Dendritic cell treated with granulocyte-macrophage colony-stimulating factor and Interleukin-4, amounts not matched to agents 40 ng/mL and 50 ng/mL, for 4 days (primary cell): Measurements from ENCODE around the gene PRICKLE1.
"Not testable (repeated sequence)": the region's sequence is repeated elsewhere in the genome, so short reads cannot be mapped to it uniquely, and the experiment has no call there.

Experiments
- H3K27ac Mint-ChIP-seq: one replicate; pipeline ENCODE4 v1.8.0; 2022; ENCODE audit warnings: mild to moderate bottlenecking, mixed read lengths
- H3K27me3 Mint-ChIP-seq: one replicate; pipeline ENCODE4 v1.8.0; 2022; ENCODE audit warnings: mild to moderate bottlenecking, mixed read lengths
- H3K36me3 Mint-ChIP-seq: one replicate; pipeline ENCODE4 v1.8.0; 2022; ENCODE audit warnings: low read depth, mixed read lengths
- H3K4me1 Mint-ChIP-seq: one replicate; pipeline ENCODE4 v1.8.0; 2022; ENCODE audit warnings: low read depth, mixed read lengths
- H3K4me3 Mint-ChIP-seq: one replicate; pipeline ENCODE4 v1.8.0; 2022; ENCODE audit warnings: mild to moderate bottlenecking, moderate library complexity, mixed read lengths
- H3K9me3 Mint-ChIP-seq: one replicate; pipeline ENCODE4 v1.8.0; 2022; ENCODE audit warnings: mixed read lengths
- intact Hi-C: fragments of 100-400 bp; cut with micrococcal nuclease; formaldehyde crosslinking; loops from one replicate; pipeline ENCODE4 v1.15.0; 2022

The PRICKLE1 gene

DNA sequence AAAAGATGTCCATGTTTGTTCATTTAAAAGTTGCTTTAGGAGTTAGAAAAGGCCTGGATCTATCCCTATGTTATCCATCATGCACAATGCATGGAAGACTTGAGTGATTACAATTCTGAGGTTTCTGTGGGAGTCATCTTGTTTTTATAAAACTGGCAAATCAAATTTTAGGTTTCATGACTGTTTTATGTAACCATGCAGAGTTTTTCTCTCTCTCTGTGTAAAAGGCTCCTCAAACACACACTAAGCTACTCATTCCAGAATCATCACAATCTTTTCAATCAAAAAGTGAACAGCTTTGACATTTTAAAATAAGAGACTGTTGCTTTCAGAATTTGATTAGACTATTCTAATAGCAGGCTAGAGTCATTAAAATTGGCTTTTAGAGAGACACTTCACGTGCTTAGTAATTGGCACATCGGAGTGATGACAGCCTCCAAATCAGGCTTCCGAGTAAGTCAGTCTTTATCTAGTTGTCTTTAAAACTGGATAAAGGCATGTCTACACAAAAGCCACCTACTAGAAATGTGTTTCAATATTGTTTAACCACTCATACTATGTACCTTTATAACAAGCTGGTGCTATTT is 31.9 kb downstream of the PRICKLE1 start:
- H3K36me3 Mint-ChIP-seq = no peaks in the 10 kb centered on the region
- H3K9me3 Mint-ChIP-seq = no peaks in the 10 kb centered on the region
- intact Hi-C loops = no loop called here
- H3K27me3 Mint-ChIP-seq = peaks cover 2% of the 10 kb centered on the region
- H3K4me3 Mint-ChIP-seq = no peak overlapping the region
- H3K4me1 Mint-ChIP-seq = no peaks in the 10 kb centered on the region
- H3K27ac Mint-ChIP-seq = no peak overlapping the region

DNA sequence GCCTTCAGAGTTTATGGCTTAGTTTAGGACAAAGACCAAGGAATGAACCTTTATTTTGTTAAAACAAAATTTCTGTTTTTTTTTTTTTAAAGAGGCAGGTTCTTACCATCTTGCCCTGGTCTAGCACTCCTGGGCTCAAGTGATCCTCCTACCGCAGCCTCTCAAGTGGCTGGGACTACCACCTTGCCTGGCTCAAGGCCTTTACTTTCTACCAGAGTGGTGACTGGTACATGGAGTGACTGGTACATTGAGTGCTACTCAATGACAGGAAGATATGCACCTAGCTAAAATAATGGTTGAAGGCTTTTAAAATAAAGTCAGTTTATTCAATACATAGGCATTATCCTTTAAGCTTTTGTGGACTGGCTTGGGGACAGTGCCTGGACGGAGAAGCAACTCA is 32.6 kb downstream of the PRICKLE1 start:
- Mint-ChIP-seq H3K9me3 (no peaks in the 10 kb centered on the region), H3K36me3 (no peaks in the 10 kb centered on the region), H3K4me1 (no peaks in the 10 kb centered on the region), H3K27me3 (peaks cover 2% of the 10 kb centered on the region), H3K27ac (no peak overlapping the region), H3K4me3 (no peak overlapping the region)
- intact Hi-C loops = no loop called here

DNA sequence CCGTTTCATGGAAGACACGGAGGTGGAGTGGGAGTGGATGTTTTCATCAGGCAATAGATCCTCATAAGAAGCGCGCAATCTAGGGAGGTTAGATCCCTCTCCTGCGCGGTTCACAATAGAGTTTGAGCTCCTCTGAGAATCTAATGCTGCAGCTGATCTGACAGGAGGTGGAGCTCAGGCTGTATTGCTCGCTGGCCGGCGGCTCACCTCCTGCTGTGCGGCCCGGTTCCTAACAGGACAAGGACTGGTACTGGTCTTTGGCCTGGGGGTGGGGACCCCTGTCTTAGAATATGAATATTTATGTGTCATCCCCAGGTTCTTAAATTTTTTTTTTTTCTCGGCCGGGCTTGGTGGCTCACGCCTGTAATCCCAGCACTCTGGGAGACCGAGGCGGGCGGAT is 36.7 kb downstream of the PRICKLE1 start:
- Mint-ChIP-seq H3K4me3 (no peak overlapping the region), H3K27ac (no peak overlapping the region), H3K27me3 (peaks cover 3% of the 10 kb centered on the region), H3K9me3 (no peaks in the 10 kb centered on the region), H3K36me3 (no peaks in the 10 kb centered on the region), H3K4me1 (no peaks in the 10 kb centered on the region)
- intact Hi-C loops = no loop called here

DNA sequence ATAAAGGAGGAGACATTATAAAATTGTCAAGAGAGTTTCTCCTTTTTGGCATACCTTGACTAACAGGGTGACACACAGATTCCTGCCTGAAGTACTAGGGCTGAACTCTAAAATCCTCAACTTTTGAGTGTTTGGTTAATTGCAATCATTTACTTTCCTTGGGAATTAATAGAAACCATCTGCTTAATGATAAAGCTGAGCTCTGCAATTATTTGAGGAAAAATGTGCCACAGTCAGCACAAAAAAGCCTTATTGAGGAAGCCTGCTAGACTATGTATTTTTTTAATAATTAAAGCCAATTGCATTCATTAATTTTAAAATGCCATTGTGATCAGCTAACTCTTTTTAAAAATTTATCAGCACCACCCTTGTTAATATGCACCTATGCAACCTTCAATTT is 38.7 kb downstream of the PRICKLE1 start:
- H3K27ac Mint-ChIP-seq = no peak overlapping the region
- no peak overlapping the region for H3K4me3 Mint-ChIP-seq
- intact Hi-C loops = no loop called here
- no peaks in the 10 kb centered on the region for H3K4me1 Mint-ChIP-seq
- H3K27me3 Mint-ChIP-seq = peaks cover 3% of the 10 kb centered on the region
- no peaks in the 10 kb centered on the region for H3K9me3 Mint-ChIP-seq
- H3K36me3 Mint-ChIP-seq = no peaks in the 10 kb centered on the region

DNA sequence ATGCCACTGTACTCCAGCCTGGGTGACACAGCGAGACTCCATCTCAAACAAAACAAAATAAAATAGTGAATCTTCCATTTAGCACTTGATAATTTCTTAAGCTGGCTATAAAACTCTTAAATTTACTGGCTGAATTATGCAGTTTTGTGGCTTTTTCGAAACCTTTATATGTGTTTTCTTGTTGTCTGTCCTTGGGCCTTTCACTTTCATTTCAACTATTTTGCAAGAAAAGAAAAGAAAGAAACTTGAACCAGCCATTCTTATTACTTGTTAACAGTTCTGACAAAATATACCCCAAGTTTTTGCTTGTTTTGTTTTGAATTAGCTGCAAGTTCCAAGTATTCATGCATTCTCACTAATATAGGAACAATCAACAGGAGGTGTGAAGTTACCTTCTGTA is 42.8 kb downstream of the PRICKLE1 start:
- Mint-ChIP-seq H3K4me3 (no peak overlapping the region), H3K9me3 (no peaks in the 10 kb centered on the region), H3K27ac (no peak overlapping the region), H3K36me3 (no peaks in the 10 kb centered on the region), H3K4me1 (no peaks in the 10 kb centered on the region), H3K27me3 (peaks cover 1% of the 10 kb centered on the region)
- intact Hi-C loops = no loop called here

DNA sequence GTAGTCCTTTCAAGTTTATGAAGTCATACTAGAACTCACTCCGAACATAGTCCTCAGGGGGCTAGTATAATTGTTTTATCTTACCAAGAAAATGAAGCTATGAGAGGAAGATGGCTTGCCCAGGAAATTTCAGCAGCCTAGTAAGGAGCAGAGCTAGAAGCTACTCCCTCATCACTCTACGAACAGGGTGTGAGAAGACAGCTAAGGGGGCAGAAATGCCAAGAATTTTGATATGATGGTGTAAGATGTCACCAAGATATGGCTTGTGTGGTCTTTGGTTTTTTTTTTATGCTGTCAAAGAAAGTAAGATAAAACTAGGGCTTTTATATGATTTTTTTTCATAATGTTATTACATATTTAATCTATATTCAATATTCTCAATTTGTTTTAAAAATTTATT is 47.6 kb downstream of the PRICKLE1 start:
- Mint-ChIP-seq H3K27me3 (no peaks in the 10 kb centered on the region), H3K4me1 (no peaks in the 10 kb centered on the region), H3K9me3 (no peaks in the 10 kb centered on the region), H3K36me3 (no peaks in the 10 kb centered on the region), H3K27ac (no peak overlapping the region), H3K4me3 (no peak overlapping the region)
- intact Hi-C loops = no loop called here

DNA sequence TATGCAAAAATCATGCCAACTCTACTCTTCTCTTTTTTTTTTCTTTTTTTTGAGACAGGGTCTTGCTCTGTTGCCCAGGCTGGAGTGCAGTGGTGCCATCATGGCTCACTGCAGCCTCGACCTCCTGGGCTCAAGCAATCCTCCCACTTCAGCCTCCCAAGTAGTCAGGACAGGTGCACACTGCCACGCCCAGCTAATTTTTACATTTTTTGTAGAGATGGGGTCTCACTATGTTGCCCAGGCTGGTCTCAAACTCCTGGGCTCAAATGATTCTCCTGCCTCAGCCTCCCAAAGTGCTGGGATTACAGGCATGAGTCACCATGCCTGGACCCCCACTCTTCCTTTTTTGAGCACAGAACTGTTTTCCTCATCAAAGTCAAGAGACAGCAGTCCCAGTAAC is 48.2 kb downstream of the PRICKLE1 start:
- intact Hi-C loops, H3K36me3 Mint-ChIP-seq, H3K9me3 Mint-ChIP-seq, H3K27me3 Mint-ChIP-seq, H3K4me1 Mint-ChIP-seq, H3K4me3 Mint-ChIP-seq, H3K27ac Mint-ChIP-seq: not testable (repeated sequence)

DNA sequence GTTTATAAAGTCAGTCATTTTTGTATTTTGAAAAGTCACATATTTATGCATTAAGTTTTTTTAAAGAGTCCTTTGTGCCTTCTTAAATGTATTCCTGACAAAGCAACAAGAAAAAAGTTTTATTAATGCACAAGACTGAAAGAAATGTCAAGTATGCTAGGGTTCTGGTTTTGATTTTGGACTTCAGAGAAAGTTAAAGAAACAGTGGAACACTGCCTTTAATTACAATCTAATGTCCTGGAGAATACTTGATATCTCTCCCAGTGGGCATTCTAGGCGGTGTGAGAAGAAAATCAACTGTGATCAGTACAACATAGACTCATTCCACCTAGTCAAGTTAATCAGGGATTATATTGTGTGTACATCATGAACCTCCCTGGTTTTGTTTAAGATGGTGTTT is 49.9 kb downstream of the PRICKLE1 start:
- Mint-ChIP-seq H3K4me3 (no peak overlapping the region), H3K36me3 (no peaks in the 10 kb centered on the region), H3K27ac (no peak overlapping the region), H3K27me3 (peaks cover 2% of the 10 kb centered on the region), H3K4me1 (no peaks in the 10 kb centered on the region), H3K9me3 (no peaks in the 10 kb centered on the region)
- intact Hi-C loops = no loop called here

DNA sequence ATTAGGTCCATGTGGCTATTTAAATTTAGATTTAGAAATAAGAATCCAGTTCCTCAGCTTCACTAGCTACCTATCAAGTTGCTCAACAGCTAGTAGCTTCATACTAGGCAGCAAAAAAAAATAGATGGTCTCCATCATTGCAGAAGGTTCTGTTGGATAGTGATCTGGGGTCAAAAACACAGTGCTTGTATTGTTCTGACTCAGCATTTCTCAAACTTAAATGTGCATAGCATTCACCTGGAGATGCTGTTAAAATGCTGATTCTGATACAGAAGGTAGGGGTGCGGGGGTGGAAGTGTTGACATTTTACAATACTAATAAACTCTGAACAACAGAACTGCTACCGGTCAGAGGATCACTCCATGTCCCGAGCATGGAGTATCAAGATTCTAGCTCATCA is 51.3 kb downstream of the PRICKLE1 start:
- Mint-ChIP-seq H3K4me1 (no peaks in the 10 kb centered on the region), H3K36me3 (no peaks in the 10 kb centered on the region), H3K4me3 (no peak overlapping the region), H3K9me3 (no peaks in the 10 kb centered on the region), H3K27me3 (peaks cover 2% of the 10 kb centered on the region), H3K27ac (no peak overlapping the region)
- intact Hi-C loops = no loop called here

DNA sequence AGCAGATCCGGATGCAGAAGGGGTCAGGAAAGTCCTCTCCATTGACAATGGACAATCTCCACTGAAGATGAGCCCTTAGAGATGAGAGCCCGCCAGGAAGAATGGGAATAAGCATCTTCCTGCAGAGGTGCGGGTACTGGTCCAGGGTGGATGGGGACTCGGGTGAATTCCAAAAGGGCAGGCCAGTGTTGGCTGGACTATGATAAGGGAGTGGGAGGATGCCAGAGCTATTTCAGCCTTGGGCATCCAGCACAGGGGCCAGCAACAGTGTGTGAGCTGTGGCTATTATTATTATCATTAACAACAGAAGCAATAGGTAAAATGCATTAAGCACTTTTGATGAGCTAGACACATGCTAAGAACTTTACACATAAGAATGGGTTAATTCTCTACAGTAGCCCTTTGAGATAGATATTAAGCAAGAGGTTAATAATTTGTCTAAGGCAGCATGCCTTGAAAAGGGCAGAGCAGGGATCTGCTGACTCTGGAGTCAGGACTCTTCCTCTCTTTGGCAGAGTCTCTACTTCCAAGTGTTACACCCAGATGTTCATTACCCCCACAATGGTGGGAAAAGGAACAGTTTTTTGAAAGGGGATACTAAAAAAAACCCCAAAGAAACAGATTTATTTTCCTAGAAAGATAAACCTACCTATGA is 55.2 kb downstream of the PRICKLE1 start:
- no peaks in the 10 kb centered on the region for H3K36me3 Mint-ChIP-seq
- H3K27me3 Mint-ChIP-seq = peaks cover 2% of the 10 kb centered on the region
- intact Hi-C loops = no loop called here
- H3K4me1 Mint-ChIP-seq = no peaks in the 10 kb centered on the region
- H3K27ac Mint-ChIP-seq = no peak overlapping the region
- H3K4me3 Mint-ChIP-seq = no peak overlapping the region
- no peaks in the 10 kb centered on the region for H3K9me3 Mint-ChIP-seq

DNA sequence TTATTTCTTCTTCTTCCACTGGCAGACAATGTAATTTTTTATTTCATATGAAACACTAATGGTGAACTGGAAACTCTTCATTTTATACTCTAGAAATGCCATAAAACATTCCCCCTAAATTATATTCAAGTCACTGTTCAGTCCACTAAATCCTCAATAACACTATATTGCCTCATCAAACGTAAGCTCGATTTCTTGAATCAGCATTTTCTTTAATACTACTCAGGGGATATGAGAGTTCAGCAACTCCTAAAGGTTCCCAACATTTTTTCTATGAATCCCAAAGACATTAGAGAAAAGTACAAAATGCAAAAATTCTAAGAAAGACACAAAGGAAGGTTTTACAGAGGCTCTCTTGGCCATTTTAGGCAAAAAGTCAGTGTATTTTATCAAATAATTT is 59.3 kb downstream of the PRICKLE1 start:
- Mint-ChIP-seq H3K27me3 (no peaks in the 10 kb centered on the region), H3K4me3 (no peak overlapping the region), H3K27ac (no peak overlapping the region), H3K36me3 (no peaks in the 10 kb centered on the region), H3K4me1 (no peaks in the 10 kb centered on the region), H3K9me3 (no peaks in the 10 kb centered on the region)
- intact Hi-C loops = no loop called here

DNA sequence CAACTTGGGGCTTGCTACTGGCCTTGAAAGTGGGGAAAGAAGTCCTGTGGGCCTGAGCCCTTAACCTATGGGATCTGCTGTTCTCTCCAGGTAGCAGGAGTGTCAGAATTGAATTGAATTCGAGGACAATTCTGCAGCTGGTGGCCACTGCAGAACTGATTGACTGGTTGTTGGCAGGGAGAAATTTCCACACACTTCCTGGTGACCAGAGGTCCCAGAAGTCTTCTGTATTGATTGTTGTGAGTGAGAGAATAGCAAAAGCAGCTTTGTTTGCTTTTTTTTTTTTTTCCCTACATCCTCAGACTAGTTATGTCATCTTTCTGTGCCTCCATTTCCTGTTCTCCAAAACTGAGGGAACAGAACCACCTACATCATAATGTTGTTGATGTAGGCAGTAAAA is 64.1 kb downstream of the PRICKLE1 start:
- no peaks in the 10 kb centered on the region for H3K27me3 Mint-ChIP-seq
- no peaks in the 10 kb centered on the region for H3K9me3 Mint-ChIP-seq
- intact Hi-C loops = no loop called here
- H3K27ac Mint-ChIP-seq = no peak overlapping the region
- H3K4me1 Mint-ChIP-seq = no peaks in the 10 kb centered on the region
- no peak overlapping the region for H3K4me3 Mint-ChIP-seq
- H3K36me3 Mint-ChIP-seq = no peaks in the 10 kb centered on the region

DNA sequence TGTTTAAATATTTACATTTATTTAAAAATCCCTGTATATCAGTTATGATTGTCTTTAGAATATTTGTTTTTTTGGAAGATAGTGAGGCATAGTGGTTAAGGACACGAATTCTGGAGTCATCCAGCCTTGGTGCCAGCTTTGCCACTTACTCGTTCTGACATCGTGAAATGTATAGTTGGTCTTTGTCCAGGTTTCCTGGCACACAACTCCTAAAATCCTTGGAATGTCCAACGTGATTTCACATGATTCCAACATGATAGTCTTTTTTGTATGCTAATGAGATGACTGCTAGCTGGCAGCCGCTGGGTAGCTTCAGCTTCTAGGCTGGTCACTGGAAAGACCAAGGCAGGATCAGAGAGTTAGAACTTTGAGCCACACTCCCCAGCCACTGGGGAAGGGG is 64.8 kb downstream of the PRICKLE1 start:
- no peaks in the 10 kb centered on the region for H3K9me3 Mint-ChIP-seq
- H3K27me3 Mint-ChIP-seq = no peaks in the 10 kb centered on the region
- no peaks in the 10 kb centered on the region for H3K36me3 Mint-ChIP-seq
- intact Hi-C loops = no loop called here
- no peaks in the 10 kb centered on the region for H3K4me1 Mint-ChIP-seq
- H3K4me3 Mint-ChIP-seq = no peak overlapping the region
- no peak overlapping the region for H3K27ac Mint-ChIP-seq

DNA sequence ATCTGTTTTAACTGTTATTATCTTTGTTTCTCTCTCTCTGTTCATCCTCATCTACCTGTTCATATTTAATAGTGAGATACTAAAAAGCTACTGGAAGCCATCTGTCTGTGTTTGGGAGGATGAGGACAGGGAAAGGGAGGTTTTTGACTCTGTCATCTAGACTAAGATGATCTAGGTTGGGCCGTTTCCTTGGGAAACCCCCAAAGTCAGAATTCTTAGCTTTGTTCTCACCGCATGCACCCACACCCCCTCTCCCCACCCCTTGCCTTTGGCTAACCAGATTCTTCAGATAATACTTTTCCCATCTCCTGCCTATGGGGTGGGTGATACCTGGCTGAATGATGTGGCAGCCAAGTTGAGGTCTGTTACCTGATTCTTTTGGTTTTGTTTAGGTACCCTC is 73.0 kb downstream of the PRICKLE1 start:
- intact Hi-C loops = no loop called here
- Mint-ChIP-seq H3K4me3 (no peak overlapping the region), H3K9me3 (peaks cover 10% of the 10 kb centered on the region), H3K36me3 (no peaks in the 10 kb centered on the region), H3K27ac (no peak overlapping the region), H3K27me3 (no peaks in the 10 kb centered on the region), H3K4me1 (no peaks in the 10 kb centered on the region)

DNA sequence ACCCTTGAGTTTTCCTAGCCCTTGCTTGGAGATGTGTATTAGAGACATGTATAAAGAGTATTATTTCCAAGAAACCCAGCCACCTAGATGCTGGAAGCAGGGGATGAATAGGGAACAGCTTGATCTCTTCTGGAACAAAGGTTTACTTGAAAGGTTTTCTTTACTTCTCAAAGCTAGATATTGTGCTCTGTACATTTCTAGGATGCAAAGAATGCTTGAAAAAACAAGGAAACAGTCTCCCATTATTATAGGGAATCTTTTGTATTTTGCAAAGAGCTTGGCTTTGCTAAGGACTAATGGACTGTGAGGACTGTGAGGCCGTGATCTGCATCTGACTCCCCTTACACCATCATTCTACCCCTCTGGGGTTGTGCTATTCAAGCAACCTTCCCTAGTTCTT is 77.9 kb downstream of the PRICKLE1 start:
- Mint-ChIP-seq H3K27me3 (no peaks in the 10 kb centered on the region), H3K9me3 (peaks cover 8% of the 10 kb centered on the region), H3K36me3 (no peaks in the 10 kb centered on the region), H3K27ac (no peak overlapping the region), H3K4me3 (no peak overlapping the region), H3K4me1 (no peaks in the 10 kb centered on the region)
- intact Hi-C loops = no loop called here
